Neural cell (in vitro differentiated cells): Measurements from ENCODE around the gene SLC47A1. TPM values are rescaled to one million over a fixed set of nuclear protein-coding genes. Genes with fewer than 3 reads are reported as not detected.

Source experiments
- H2AFZ ChIP-seq: fragments of 200-600, 300-800 bp; sonication (generic), shearing (Covaris generic); 2 replicates; pipeline ENCODE4 v1.6.0; 2014; ENCODE audit warnings: low read depth, mild to moderate bottlenecking, antibody characterized with exemption, low read length, moderate library complexity
- H3F3A ChIP-seq: fragments of 200-600 bp; shearing (Covaris generic); 2 replicates; pipeline ENCODE4 v1.6.1; 2016; ENCODE audit warnings: mild to moderate bottlenecking, moderate library complexity, mixed read lengths, antibody characterized with exemption, low read length; ENCODE audit not compliant: insufficient read depth, poor library complexity, severe bottlenecking
- H3K27ac ChIP-seq: fragments of 200-600, 300-800 bp; sonication (generic), shearing (Covaris generic); 2 replicates; pipeline ENCODE4 v1.5.1; 2014; ENCODE audit warnings: mild to moderate bottlenecking, low read length, moderate library complexity
- H3K27me3 ChIP-seq: fragments of 300-800, 200-600 bp; sonication (generic), shearing (Covaris generic); 2 replicates; pipeline ENCODE4 v1.6.0; 2014; ENCODE audit warnings: mild to moderate bottlenecking, low read depth, low read length, moderate library complexity; ENCODE audit not compliant: insufficient read depth
- H3K36me3 ChIP-seq: fragments of 300-800, 200-600 bp; sonication (generic), shearing (Covaris generic); 2 replicates; pipeline ENCODE4 v1.5.1; 2014; ENCODE audit warnings: mild to moderate bottlenecking, antibody characterized with exemption, low read length, moderate library complexity; ENCODE audit not compliant: insufficient read depth
- H3K4me2 ChIP-seq: fragments of 300-800, 200-600 bp; sonication (generic), shearing (Covaris generic); 2 replicates; pipeline ENCODE4 v1.6.0; 2014; ENCODE audit warnings: mild to moderate bottlenecking, low read length
- H3K4me3 ChIP-seq: fragments of 300-800, 200-600 bp; sonication (generic), shearing (Covaris generic); 2 replicates; pipeline ENCODE4 v1.5.1; 2014; ENCODE audit warnings: mild to moderate bottlenecking, low read length, moderate library complexity
- H3K79me2 ChIP-seq: fragments of 200-600 bp; shearing (Covaris generic); replicated peaks from 2 replicates; pipeline ENCODE4 v1.6.0; 2014; ENCODE audit warnings: mild to moderate bottlenecking, low read length, moderate library complexity; ENCODE audit not compliant: insufficient read depth
- H3K9ac ChIP-seq: fragments of 300-800, 200-600 bp; sonication (generic), shearing (Covaris generic); 2 replicates; pipeline ENCODE4 v1.6.1; 2016; ENCODE audit warnings: mild to moderate bottlenecking, low read length, mixed read lengths
- H3K9me2 ChIP-seq: fragments of 200-600 bp; shearing (Covaris generic); 2 replicates; pipeline ENCODE4 v1.6.1; 2016; ENCODE audit warnings: mild to moderate bottlenecking, low read length, mixed read lengths; ENCODE audit not compliant: insufficient read depth
- H3K9me3 ChIP-seq: fragments of 200-600, 300-800 bp; sonication (generic), shearing (Covaris generic); 2 replicates; pipeline ENCODE4 v1.6.1; 2016; ENCODE audit warnings: mild to moderate bottlenecking, mixed run types, low read length, moderate library complexity, mixed read lengths
- H4K20me1 ChIP-seq: fragments of 200-600 bp; shearing (Covaris generic); 2 replicates; pipeline ENCODE4 v1.6.1; 2016; ENCODE audit warnings: mild to moderate bottlenecking, mixed run types; ENCODE audit not compliant: insufficient read depth
- CTCF ChIP-seq: fragments of 450-650 bp; IDR thresholded peaks from 2 replicates; pipeline ENCODE4 v1.5.1; 2014; ENCODE audit warnings: antibody characterized with exemption, mild to moderate bottlenecking, moderate library complexity; ENCODE audit not compliant: poor library complexity, severe bottlenecking
- EP300 ChIP-seq: fragments of 450-650 bp; conservative IDR thresholded peaks from 2 replicates; pipeline ENCODE4 v1.6.1; 2014; ENCODE audit warnings: antibody characterized with exemption, mild to moderate bottlenecking, moderate library complexity; ENCODE audit not compliant: poor library complexity, severe bottlenecking
- EZH2 ChIP-seq: fragments of 200-600, 300-800 bp; shearing (Covaris generic), sonication (generic); IDR thresholded peaks from 2 replicates; pipeline ENCODE4 v1.6.1; 2014; ENCODE audit warnings: antibody characterized with exemption, low read length, borderline replicate concordance, mild to moderate bottlenecking; ENCODE audit not compliant: insufficient read depth, poor library complexity, severe bottlenecking
- MXI1 ChIP-seq: fragments of 450-650 bp; conservative IDR thresholded peaks from 2 replicates; pipeline ENCODE4 v1.6.1; 2014; ENCODE audit warnings: antibody characterized with exemption, mild to moderate bottlenecking; ENCODE audit not compliant: poor library complexity, severe bottlenecking
- POLR2AphosphoS5 ChIP-seq: IDR thresholded peaks from 2 replicates; pipeline ENCODE4 v1.6.1; 2012
- RAD21 ChIP-seq: fragments of 450-650 bp; conservative IDR thresholded peaks from 2 replicates; pipeline ENCODE4 v1.6.1; 2014; ENCODE audit warnings: antibody characterized with exemption, mild to moderate bottlenecking, moderate library complexity
- SMC3 ChIP-seq: fragments of 450-650 bp; conservative IDR thresholded peaks from 2 replicates; pipeline ENCODE4 v1.6.1; 2014; ENCODE audit warnings: antibody characterized with exemption, mild to moderate bottlenecking, moderate library complexity; ENCODE audit not compliant: poor library complexity
- TAF1 ChIP-seq: IDR thresholded peaks from 2 replicates; pipeline ENCODE4 v1.6.1; 2012; ENCODE audit warnings: low read depth
- polyA plus RNA-seq: library from polyadenylated mRNA; depleted of rRNA; stranded (reverse); fragments of >200 nt; gene quantifications from 2 replicates; pipeline ENCODE4 v1.2.3, GENCODE V29; 2014
- TF ChIP-seq, protein P1 (sequence below): IDR thresholded peaks from 2 replicates; pipeline ENCODE4 v1.6.1; 2012; ENCODE audit warnings: borderline replicate concordance

The SLC47A1 gene
- polyA plus RNA-seq, 1 donor from 2014 or later, result not detected

DNA sequence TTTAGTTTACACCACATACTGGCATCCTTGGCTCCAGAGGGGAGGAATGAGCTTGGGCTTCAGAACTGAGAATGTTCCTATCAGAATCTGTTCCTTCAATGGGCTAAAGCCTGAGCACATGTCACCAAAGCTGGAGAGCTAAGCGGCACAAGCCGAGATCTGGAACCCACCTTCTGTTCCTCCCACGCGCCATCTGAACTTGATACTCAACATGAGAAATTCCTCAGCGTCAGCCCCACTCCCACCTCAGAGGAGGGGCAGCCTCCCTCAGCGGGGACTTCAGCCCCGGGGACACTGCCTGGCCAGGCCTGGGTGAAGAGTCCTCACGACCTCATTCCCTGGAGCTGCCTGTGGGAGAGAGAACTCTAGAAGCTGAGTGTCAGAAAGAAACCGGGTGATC lies 22.8 kb upstream of the SLC47A1 start:
- H3K9me3 ChIP-seq, result no peaks in the 10 kb centered on the region
- H3K27ac ChIP-seq, result no peak overlapping the region
- H3K36me3 ChIP-seq, result no peaks in the 10 kb centered on the region
- H3K79me2 ChIP-seq, result no peaks in the 10 kb centered on the region
- no peak overlapping the region for H3K4me2 ChIP-seq
- no peaks in the 10 kb centered on the region for H4K20me1 ChIP-seq
- H3K4me3 ChIP-seq, result no peak overlapping the region
- no peaks in the 10 kb centered on the region for H3F3A ChIP-seq
- no peaks in the 10 kb centered on the region for H3K27me3 ChIP-seq
- TF ChIP-seq MXI1 (no peak), EP300 (no peak), EZH2 (no peak), TAF1 (no peak), SMC3 (no peak), RAD21 (no peak), POLR2AphosphoS5 (no peak), CTCF (no peak)
- TF ChIP-seq, protein P1, sequence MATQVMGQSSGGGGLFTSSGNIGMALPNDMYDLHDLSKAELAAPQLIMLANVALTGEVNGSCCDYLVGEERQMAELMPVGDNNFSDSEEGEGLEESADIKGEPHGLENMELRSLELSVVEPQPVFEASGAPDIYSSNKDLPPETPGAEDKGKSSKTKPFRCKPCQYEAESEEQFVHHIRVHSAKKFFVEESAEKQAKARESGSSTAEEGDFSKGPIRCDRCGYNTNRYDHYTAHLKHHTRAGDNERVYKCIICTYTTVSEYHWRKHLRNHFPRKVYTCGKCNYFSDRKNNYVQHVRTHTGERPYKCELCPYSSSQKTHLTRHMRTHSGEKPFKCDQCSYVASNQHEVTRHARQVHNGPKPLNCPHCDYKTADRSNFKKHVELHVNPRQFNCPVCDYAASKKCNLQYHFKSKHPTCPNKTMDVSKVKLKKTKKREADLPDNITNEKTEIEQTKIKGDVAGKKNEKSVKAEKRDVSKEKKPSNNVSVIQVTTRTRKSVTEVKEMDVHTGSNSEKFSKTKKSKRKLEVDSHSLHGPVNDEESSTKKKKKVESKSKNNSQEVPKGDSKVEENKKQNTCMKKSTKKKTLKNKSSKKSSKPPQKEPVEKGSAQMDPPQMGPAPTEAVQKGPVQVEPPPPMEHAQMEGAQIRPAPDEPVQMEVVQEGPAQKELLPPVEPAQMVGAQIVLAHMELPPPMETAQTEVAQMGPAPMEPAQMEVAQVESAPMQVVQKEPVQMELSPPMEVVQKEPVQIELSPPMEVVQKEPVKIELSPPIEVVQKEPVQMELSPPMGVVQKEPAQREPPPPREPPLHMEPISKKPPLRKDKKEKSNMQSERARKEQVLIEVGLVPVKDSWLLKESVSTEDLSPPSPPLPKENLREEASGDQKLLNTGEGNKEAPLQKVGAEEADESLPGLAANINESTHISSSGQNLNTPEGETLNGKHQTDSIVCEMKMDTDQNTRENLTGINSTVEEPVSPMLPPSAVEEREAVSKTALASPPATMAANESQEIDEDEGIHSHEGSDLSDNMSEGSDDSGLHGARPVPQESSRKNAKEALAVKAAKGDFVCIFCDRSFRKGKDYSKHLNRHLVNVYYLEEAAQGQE, result no peak
- H3K9me2 ChIP-seq, result no peaks in the 10 kb centered on the region
- H2AFZ ChIP-seq, result no peak overlapping the region
- no peak overlapping the region for H3K9ac ChIP-seq

GRCh38 chr17:19513897-19514488 lies 19.7 kb upstream of the SLC47A1 start:
- Histone ChIP-seq H3K9me3 (no peaks in the 10 kb centered on the region), H3K9me2 (no peaks in the 10 kb centered on the region), H3K4me3 (no peak overlapping the region), H4K20me1 (no peaks in the 10 kb centered on the region), H3K9ac (no peak overlapping the region), H3K36me3 (no peaks in the 10 kb centered on the region), H3K4me2 (no peak overlapping the region), H3K27me3 (no peaks in the 10 kb centered on the region), H3F3A (no peaks in the 10 kb centered on the region), H3K79me2 (no peaks in the 10 kb centered on the region), H3K27ac (no peak overlapping the region), H2AFZ (no peak overlapping the region)
- TF ChIP-seq RAD21, result peak; percentile 89
- peak; percentile 91 for TF ChIP-seq CTCF
- TF ChIP-seq EP300, result no peak
- TF ChIP-seq MXI1, result no peak
- TF ChIP-seq SMC3, result peak; percentile 93
